ENCODE results near the gene RILPL1. TPM values are rescaled to one million over a fixed set of nuclear protein-coding genes. Genes with fewer than 3 reads are reported as not detected.

RILPL1 gene
- total and polyA plus RNA-seq, 12 donors: 12.9 to 42.9 (median 20.6) TPM

- no peak for DNase-seq
- no peaks in the 10 kb centered on the region for H3K27me3 ChIP-seq
- TF ChIP-seq POLR2A (IDR thresholded peaks at IDR 0.05) (no peak), CTCF (IDR thresholded peaks at IDR 0.05) (no peak)
- intact Hi-C loops (cut with DNase I): no loop called here
- no peak overlapping the region for H3K4me3 ChIP-seq
- WGBS, 4 donors: 77 to 85% (median 82%) methylated on average over 6 of the region's 6 CpGs
- H3K4me1 ChIP-seq (replicated peaks in 1 of 2): peaks cover 0 to 5% of the 10 kb centered on the region in 2 donors
- H3K36me3 ChIP-seq (replicated peaks in 1 of 2): peaks cover 0 to 8% of the 10 kb centered on the region in 2 donors
- H3K9me3 ChIP-seq (replicated peaks in 1 of 3): no peaks in the 10 kb centered on the region
- H3K27ac ChIP-seq: no peak overlapping the region
Observed at GRCh38 chr12:123428591-123428990, 104.9 kb downstream of the RILPL1 start.

- intact Hi-C loops (cut with DNase I): no loop called here
- Histone ChIP-seq H3K36me3 (replicated peaks in 1 of 2) (peaks cover 0 to 11% of the 10 kb centered on the region in 2 donors), H3K27ac (no peak overlapping the region), H3K9me3 (replicated peaks in 1 of 3) (no peaks in the 10 kb centered on the region), H3K27me3 (no peaks in the 10 kb centered on the region), H3K4me1 (replicated peaks in 1 of 2) (no peaks in the 10 kb centered on the region), H3K4me3 (no peak overlapping the region)
- WGBS, 4 donors: 89 to 94% (median 93%) methylated on average over 6 to 8 of the region's 8 CpGs
- no peak for TF ChIP-seq CTCF (IDR thresholded peaks at IDR 0.05)
- no peak for TF ChIP-seq POLR2A (IDR thresholded peaks at IDR 0.05)
- DNase-seq: no peak
Observed at GRCh38 chr12:123427036-123427769, 106.3 kb downstream of the RILPL1 start.

DNA sequence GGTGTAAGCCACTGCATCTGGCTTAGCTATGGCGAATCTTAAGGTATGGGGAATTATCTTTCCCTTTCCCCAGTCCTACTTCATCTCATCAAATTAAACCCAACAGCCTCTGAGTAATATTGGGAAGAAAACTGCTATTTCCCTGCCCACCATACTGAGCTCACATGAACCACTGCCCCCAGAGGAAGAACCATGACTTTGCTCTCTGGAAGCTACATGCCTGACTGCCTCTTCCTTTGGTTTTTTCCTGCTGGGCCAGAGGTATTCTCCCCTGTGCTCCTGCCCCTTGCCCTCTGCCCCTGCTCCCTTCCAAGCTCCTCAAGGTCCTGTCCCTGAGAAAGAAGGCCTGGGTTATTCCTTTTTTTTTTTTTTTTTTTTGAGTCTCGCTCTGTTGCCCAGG, 112.2 kb downstream of the RILPL1 start:
- 94 to 100% (median 99%) methylated on average over 2 of the region's 2 CpGs for WGBS, 4 donors
- Histone ChIP-seq H3K27me3 (no peaks in the 10 kb centered on the region), H3K36me3 (replicated peaks in 1 of 2) (peaks cover 0 to 11% of the 10 kb centered on the region in 2 donors), H3K27ac (no peak overlapping the region), H3K9me3 (replicated peaks in 1 of 3) (no peaks in the 10 kb centered on the region), H3K4me1 (replicated peaks in 1 of 2) (no peaks in the 10 kb centered on the region), H3K4me3 (no peak overlapping the region)
- no peak for DNase-seq
- TF ChIP-seq POLR2A (IDR thresholded peaks at IDR 0.05) (no peak), CTCF (IDR thresholded peaks at IDR 0.05) (no peak)
- intact Hi-C loops (cut with DNase I): no loop called here

Small RNA genes lying within 50 kb of the gene (microRNA-seq; reads per million reads assigned to microRNA genes)
- gene MIR3908: 0 reads per million in 3 donors

Small RNA genes lying within 50 kb of the gene (small RNA-seq; reads per million reads assigned to genes)
- gene AC145423.2 (0 reads per million in 2 donors), gene MIR3908 (0 to 0.08 reads per million in 2 donors)

Other genes starting within 250 kb of the RILPL1 start
- gene SBNO1, start 168.9 kb downstream of the RILPL1 start, total RNA-seq: 10 to 100 TPM; 10.3 to 30.9 (median 25.9) TPM
- gene SBNO1, start 168.9 kb downstream of the RILPL1 start, polyA plus RNA-seq: 10 to 100 TPM in 1 of 3 donors, 1 to 10 TPM in 2; 3.8 to 20.7 (median 5.7) TPM
- gene KMT5A, start 149.6 kb downstream of the RILPL1 start, total RNA-seq: 10 to 100 TPM; 17.2 to 29.4 (median 25.1) TPM
- gene KMT5A, start 149.6 kb downstream of the RILPL1 start, polyA plus RNA-seq: 10 to 100 TPM; 18.0 to 37.3 (median 23.6) TPM
- gene RILPL2, start 97.0 kb downstream of the RILPL1 start, total RNA-seq: 1 to 10 TPM; 1.1 to 6.6 (median 4.4) TPM
- gene RILPL2, start 97.0 kb downstream of the RILPL1 start, polyA plus RNA-seq: 1 to 10 TPM; 2.5 to 4.4 (median 3.8) TPM
- gene SNRNP35, start 75.6 kb downstream of the RILPL1 start, total RNA-seq: 10 to 100 TPM; 12.5 to 37.4 (median 18.0) TPM
- 100 to 1,000 TPM in 2 of 3 donors, 10 to 100 TPM in 1; 39.7 to 157 (median 104) TPM for gene SNRNP35, start 75.6 kb downstream of the RILPL1 start, polyA plus RNA-seq
- 100 to 1,000 TPM; 122 to 361 (median 189) TPM for gene TMED2, start 50.8 kb upstream of the RILPL1 start, total RNA-seq
- 100 to 1,000 TPM in 1 of 3 donors, 10 to 100 TPM in 2; 25.1 to 337 (median 26.1) TPM for gene TMED2, start 50.8 kb upstream of the RILPL1 start, polyA plus RNA-seq
- 10 to 100 TPM in 8 of 9 donors, 1 to 10 TPM in 1; 9.8 to 34.7 (median 16.9) TPM for gene DDX55, start 68.4 kb upstream of the RILPL1 start, total RNA-seq
- 10 to 100 TPM; 18.3 to 25.2 (median 18.3) TPM for gene DDX55, start 68.4 kb upstream of the RILPL1 start, polyA plus RNA-seq
- gene EIF2B1, start 100.0 kb upstream of the RILPL1 start, total RNA-seq: 100 to 1,000 TPM in 4 of 9 donors, 10 to 100 TPM in 5; 46.6 to 171 (median 68.9) TPM
- gene EIF2B1, start 100.0 kb upstream of the RILPL1 start, polyA plus RNA-seq: 10 to 100 TPM; 36.2 to 54.0 (median 37.3) TPM
- 10 to 100 TPM; 10.6 to 27.8 (median 20.9) TPM for gene GTF2H3, start 100.1 kb upstream of the RILPL1 start, total RNA-seq
- 10 to 100 TPM in 1 of 3 donors, 1 to 10 TPM in 2; 4.2 to 35.6 (median 4.6) TPM for gene GTF2H3, start 100.1 kb upstream of the RILPL1 start, polyA plus RNA-seq
- gene TCTN2, start 137.4 kb upstream of the RILPL1 start, total RNA-seq: 10 to 100 TPM in 3 of 9 donors, 1 to 10 TPM in 6; 5.8 to 17.9 (median 9.1) TPM
- 1 to 10 TPM; 4.8 to 6.4 (median 6.0) TPM for gene TCTN2, start 137.4 kb upstream of the RILPL1 start, polyA plus RNA-seq
- gene ATP6V0A2, start 178.6 kb upstream of the RILPL1 start, total RNA-seq: 10 to 100 TPM; 10.7 to 46.1 (median 21.5) TPM
- gene ATP6V0A2, start 178.6 kb upstream of the RILPL1 start, polyA plus RNA-seq: 10 to 100 TPM in 1 of 3 donors, 1 to 10 TPM in 2; 5.2 to 20.1 (median 5.7) TPM
- 1 to 10 TPM in 1 of 9 donors, under 1 TPM in 8; 0.06 to 1.5 (median 0.25) TPM for gene DNAH10, start 228.6 kb upstream of the RILPL1 start, total RNA-seq
- under 1 TPM; 0.10 to 0.59 (median 0.32) TPM for gene DNAH10, start 228.6 kb upstream of the RILPL1 start, polyA plus RNA-seq